ENCODE data around the gene SMARCD1.

The SMARCD1 gene

GRCh38 chr12:50084775-50085614 lies at the start of gene SMARCD1:
SMARCD1 (plus strand) TSS chr12:50085342; CDS start chr12:50085370, 28 bp downstream.
- in situ Hi-C loops (cut with HindIII; ENCODE audit: low pct_unique_long_range_greater_than_20kb, low sequenced_read_pairs) = no loop called here
- no peak for TF ChIP-seq JUND (IDR thresholded peaks at IDR 0.05; ENCODE audit: low read depth)
- DNase-seq (ENCODE audit: low read depth in 1 of 2, low spot score in 1 of 2) = peak; percentile 89 to 95

DNA sequence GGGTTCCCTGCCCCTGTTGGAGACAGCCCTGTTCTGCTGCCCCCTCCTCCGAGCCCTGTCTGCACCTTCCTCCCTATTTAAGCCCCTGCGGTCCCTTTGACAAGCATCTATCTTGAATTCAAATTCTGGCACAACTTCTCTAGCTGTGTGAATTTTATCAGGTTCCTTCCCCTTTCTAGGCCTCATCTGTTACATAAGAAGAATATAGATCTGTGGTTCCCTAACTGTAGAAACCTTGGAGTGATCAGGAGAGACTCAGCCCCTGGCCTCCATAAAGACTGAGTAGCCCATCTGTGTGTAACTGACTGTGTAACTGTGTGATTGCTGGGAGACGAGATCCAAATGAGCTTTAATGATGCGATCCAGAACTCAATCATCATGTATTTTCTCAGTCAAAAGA lies 46.8 kb upstream of the SMARCD1 start:
- in situ Hi-C loops (cut with HindIII; ENCODE audit: low pct_unique_long_range_greater_than_20kb, low sequenced_read_pairs) = no loop called here
- no peak for TF ChIP-seq JUND (IDR thresholded peaks at IDR 0.05; ENCODE audit: low read depth)
- DNase-seq (ENCODE audit: low read depth in 1 of 2, low spot score in 1 of 2) = no peak

DNA sequence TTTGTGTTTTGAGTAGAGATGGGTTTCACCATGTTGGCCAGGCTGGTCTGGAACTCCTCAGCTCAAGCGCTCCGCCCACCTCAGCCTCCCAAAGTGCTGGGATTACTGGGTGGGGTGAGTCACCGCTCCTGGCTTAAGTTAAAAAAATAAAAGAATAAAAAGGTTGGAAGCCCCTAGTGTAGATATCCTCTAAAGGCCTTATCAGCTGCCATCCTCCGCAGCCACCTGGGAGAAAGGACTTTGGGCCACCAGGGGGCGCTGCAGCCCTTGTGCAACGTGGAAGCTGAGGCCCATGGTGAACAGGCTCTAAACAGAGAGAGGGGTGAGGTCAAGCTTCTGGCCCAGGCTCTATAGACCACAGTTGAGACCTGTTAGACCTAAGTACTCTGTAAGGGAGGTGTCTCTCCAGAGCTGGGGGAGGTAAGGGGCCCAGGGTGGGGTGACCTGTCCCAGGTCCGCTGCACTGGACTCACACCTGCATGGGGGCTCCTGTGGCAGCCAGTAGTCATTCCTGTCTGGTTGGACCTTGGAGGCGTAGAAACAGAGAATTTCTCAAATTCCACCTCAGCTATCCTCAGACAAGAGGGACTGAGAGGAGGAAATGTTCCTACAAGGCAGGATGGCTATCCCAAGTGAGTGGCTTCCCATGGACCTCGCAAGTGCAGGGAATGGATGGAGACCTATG lies 45.8 kb upstream of the SMARCD1 start:
- no peak for TF ChIP-seq JUND (IDR thresholded peaks at IDR 0.05; ENCODE audit: low read depth)
- DNase-seq (ENCODE audit: low read depth in 1 of 2, low spot score in 1 of 2) = peak; percentile 77 to 80
- in situ Hi-C loops (cut with HindIII; ENCODE audit: low pct_unique_long_range_greater_than_20kb, low sequenced_read_pairs) = no loop called here

DNA sequence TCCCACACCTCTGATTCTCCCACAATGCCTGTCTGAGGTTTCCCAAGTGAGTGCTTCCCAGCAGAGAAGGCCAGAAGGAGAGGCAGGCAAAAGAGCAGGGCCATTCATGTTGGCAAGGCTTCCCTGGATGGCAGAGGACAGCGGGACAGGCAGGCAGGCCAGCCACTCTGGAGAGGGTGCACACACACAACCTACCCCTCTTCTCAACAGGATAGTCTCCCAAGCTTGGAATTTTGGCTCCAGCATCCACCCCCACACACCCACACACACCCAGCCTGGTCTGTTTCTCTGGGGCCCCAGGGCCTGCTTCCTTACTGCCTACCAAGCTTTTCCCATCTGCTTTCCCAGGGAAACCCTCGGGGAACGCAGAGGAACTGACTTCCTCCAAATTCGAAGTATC lies 44.5 kb upstream of the SMARCD1 start:
- in situ Hi-C loops (cut with HindIII; ENCODE audit: low pct_unique_long_range_greater_than_20kb, low sequenced_read_pairs) = no loop called here
- TF ChIP-seq JUND (IDR thresholded peaks at IDR 0.05; ENCODE audit: low read depth) = no peak
- no peak for DNase-seq (ENCODE audit: low read depth in 1 of 2, low spot score in 1 of 2)

DNA sequence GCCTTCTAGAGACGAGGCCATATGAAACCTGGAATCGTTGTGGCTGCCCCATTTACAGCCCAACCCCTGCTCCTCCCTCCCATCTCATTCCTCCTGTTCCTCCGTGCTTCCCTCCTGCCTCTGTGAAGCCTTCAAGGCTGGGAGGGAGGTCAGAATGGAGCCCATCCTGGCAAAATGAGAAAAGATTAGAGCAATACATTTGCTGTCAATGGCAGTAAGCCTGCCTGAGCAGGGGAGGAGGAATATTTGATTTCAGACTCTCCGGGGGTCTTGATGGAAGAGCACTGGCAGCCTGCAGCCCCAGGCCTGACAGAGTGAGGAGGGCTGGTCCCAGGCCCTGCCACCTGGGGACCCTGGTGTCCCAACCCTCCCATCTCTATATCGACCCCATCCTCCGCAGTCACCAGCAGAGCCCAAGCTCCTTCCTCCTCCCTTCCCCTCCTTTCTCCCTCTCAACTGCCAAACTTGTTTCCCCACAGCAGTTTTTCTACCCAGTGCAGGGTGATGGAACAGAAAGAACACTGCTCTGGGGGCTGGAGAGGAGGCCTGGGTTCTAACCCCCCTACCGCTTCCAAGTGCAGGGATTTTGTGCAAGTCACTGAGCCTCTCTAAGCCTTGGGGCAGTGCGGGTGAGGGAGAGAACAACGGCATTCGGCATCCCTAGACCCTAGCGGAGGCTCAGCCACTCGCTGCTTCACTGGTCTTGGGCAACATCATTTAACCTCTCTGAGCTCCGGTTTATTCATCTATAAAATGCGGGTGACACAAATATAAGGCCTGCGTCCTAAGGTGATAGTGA lies 43.9 kb upstream of the SMARCD1 start:
- in situ Hi-C loops (cut with HindIII; ENCODE audit: low pct_unique_long_range_greater_than_20kb, low sequenced_read_pairs) = no loop called here
- TF ChIP-seq JUND (IDR thresholded peaks at IDR 0.05; ENCODE audit: low read depth) = no peak

GRCh38 chr12:50041962-50042361 lies 43.2 kb upstream of the SMARCD1 start:
- in situ Hi-C loops (cut with HindIII; ENCODE audit: low pct_unique_long_range_greater_than_20kb, low sequenced_read_pairs) = no loop called here
- no peak for DNase-seq (ENCODE audit: low read depth in 1 of 2, low spot score in 1 of 2)
- TF ChIP-seq JUND (IDR thresholded peaks at IDR 0.05; ENCODE audit: low read depth) = no peak

More for the DNA sequence above, 43.9 kb upstream of the SMARCD1 start:
- DNase-seq (ENCODE audit: low read depth in 1 of 2, low spot score in 1 of 2) = no peak

GRCh38 chr12:50042693-50043092 lies 42.4 kb upstream of the SMARCD1 start:
- in situ Hi-C loops (cut with HindIII; ENCODE audit: low pct_unique_long_range_greater_than_20kb, low sequenced_read_pairs) = no loop called here
- DNase-seq (ENCODE audit: low read depth in 1 of 2, low spot score in 1 of 2) = no peak
- no peak for TF ChIP-seq JUND (IDR thresholded peaks at IDR 0.05; ENCODE audit: low read depth)

DNA sequence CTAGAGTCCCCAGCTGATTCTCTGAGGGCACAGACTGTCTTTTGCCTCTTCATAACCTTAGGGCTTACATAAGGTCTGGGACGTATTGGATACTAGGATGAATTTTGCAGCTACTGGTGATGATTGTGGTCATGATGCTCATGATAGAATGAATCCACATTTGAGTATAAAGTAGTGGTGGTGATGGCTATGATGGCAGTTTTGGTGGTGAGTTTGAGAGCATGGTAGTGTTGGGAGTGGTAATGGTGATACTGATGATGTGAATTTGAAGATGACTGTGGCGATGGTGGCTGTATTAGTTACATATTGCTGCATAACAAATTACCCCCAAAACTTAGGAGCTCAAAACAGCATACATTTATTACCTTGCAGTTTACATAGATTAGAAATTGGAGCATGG lies 41.8 kb upstream of the SMARCD1 start:
- no peak for TF ChIP-seq JUND (IDR thresholded peaks at IDR 0.05; ENCODE audit: low read depth)
- no peak for DNase-seq (ENCODE audit: low read depth in 1 of 2, low spot score in 1 of 2)
- in situ Hi-C loops (cut with HindIII; ENCODE audit: low pct_unique_long_range_greater_than_20kb, low sequenced_read_pairs) = no loop called here

- no peak for DNase-seq (ENCODE audit: low read depth in 1 of 2, low spot score in 1 of 2)
- no peak for TF ChIP-seq JUND (IDR thresholded peaks at IDR 0.05; ENCODE audit: low read depth)
- in situ Hi-C loops (cut with HindIII; ENCODE audit: low pct_unique_long_range_greater_than_20kb, low sequenced_read_pairs) = no loop called here
Measured at GRCh38 chr12:50043854-50044253, 41.3 kb upstream of the SMARCD1 start.

DNA sequence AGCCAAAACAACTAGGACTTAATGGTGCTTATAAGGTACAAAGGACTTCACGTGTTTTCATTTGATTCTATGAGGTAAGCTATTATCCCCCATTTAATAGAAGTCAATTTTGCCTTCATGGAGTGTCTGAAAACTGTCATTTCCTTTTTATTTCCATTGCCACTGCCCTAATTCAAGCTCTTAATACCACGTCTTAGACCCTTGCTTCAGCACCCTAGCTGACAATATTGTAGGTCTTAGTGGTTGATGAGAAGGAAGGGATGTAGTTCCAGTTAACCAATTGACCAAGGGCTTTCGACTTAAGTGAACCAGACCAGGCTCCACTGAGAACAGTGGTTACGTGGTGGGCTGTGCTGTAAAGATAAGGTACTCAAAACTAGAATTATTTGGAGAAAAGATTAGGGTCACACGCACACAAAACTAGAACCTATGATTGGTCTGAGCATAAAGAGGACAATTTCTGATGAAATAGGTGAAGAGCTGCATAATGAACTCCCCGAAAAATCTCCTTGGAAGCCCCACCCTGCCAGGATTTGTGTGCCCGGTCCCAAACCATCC lies 37.4 kb upstream of the SMARCD1 start:
- no peak for TF ChIP-seq JUND (IDR thresholded peaks at IDR 0.05; ENCODE audit: low read depth)
- in situ Hi-C loops (cut with HindIII; ENCODE audit: low pct_unique_long_range_greater_than_20kb, low sequenced_read_pairs) = no loop called here
- DNase-seq (ENCODE audit: low read depth in 1 of 2, low spot score in 1 of 2) = no peak

GRCh38 chr12:50049254-50050118 lies 35.7 kb upstream of the SMARCD1 start:
- no peak for DNase-seq (ENCODE audit: low read depth in 1 of 2, low spot score in 1 of 2)
- in situ Hi-C loops (cut with HindIII; ENCODE audit: low pct_unique_long_range_greater_than_20kb, low sequenced_read_pairs) = no loop called here
- no peak for TF ChIP-seq JUND (IDR thresholded peaks at IDR 0.05; ENCODE audit: low read depth)

DNA sequence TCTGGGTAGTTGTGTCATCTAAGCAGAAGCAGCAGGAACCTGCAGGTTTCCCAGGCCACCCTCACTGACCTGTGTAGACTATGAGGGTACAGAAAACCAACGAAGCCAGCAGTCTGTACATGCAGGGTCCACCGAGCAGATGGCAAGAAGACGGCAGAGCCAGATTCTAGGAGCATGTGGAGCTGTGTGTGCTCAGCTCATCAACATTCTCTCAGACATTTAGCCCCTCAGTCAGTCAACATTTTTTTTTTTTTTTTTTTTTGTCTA lies 35.1 kb upstream of the SMARCD1 start:
- TF ChIP-seq JUND (IDR thresholded peaks at IDR 0.05; ENCODE audit: low read depth) = no peak
- DNase-seq (ENCODE audit: low read depth in 1 of 2, low spot score in 1 of 2) = no peak
- in situ Hi-C loops (cut with HindIII; ENCODE audit: low pct_unique_long_range_greater_than_20kb, low sequenced_read_pairs) = no loop called here
